PC-3 (cell line): Measurements from ENCODE around the gene ESF1.

Experiments used
- CTCF ChIP-seq: fragments of 300-600 bp; sonication (generic); conservative IDR thresholded peaks from 2 replicates; pipeline ENCODE4 v1.5.1; 2017; ENCODE audit warnings: antibody characterized with exemption, low read depth, mild to moderate bottlenecking, low read length
- EZH2 ChIP-seq: fragments of 300-600 bp; sonication (generic); IDR thresholded peaks from one replicate; pipeline ENCODE4 v1.6.1; 2017; ENCODE audit warnings: antibody characterized with exemption, mild to moderate bottlenecking, low read length; ENCODE audit not compliant: unreplicated experiment

DNA sequence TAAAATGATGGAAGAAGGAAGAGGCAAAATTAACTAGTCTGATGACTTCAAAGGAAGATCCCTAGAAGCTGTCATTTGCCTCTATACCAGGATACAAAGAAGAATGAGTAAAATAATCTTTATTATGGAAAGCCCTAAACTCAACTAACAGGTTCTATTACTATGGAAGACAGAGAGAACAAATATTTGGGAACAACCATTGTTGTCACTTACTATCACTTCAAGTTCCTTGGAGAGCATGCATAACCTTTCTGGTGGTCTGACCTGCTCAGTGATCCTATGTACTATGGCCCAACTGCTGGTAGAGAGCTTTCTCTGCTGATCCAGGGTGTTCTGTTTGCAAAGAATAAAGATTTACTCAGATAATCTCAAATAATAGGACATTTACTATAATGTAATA, 83.2 kb downstream of the ESF1 start:
- TF ChIP-seq EZH2 (no peak), CTCF (no peak)
